Thoracic aorta (tissue), 2 donors: ENCODE measurements around the gene RORC. TPM values are rescaled to one million over a fixed set of nuclear protein-coding genes. Genes with fewer than 3 reads are reported as not detected.
"Not testable (repeated sequence)": the region's sequence is repeated elsewhere in the genome, so short reads cannot be mapped to it uniquely, and the experiment has no call there.

Source experiments
- ATAC-seq: fragments of 150-250 bp; one replicate; pipeline ENCODE4 v1.8.0; 2017; ENCODE audit warnings: low read depth; ENCODE audit not compliant: insufficient number of reproducible peaks, low FRiP score
- DNase-seq: peaks from one replicate; pipeline ENCODE4 v3.0.0-alpha.2; 2020; ENCODE audit warnings: low spot score
- H3K27ac ChIP-seq, 2 donors: fragments of 200-600 bp; sonication (generic); 1 replicate in 1 of 2; 2 replicates in 1 of 2; pipeline ENCODE4 v1.5.1; 2016; ENCODE audit warnings: mild to moderate bottlenecking in 2 of 2, moderate library complexity in 2 of 2
- H3K27me3 ChIP-seq: fragments of 200-600 bp; sonication (generic); replicated peaks from 2 replicates; pipeline ENCODE4 v1.6.0; 2016; ENCODE audit warnings: mild to moderate bottlenecking; ENCODE audit not compliant: insufficient read depth
- H3K36me3 ChIP-seq: fragments of 200-600 bp; sonication (generic); one replicate; pipeline ENCODE4 v1.5.1; 2016
- H3K4me1 ChIP-seq, 2 donors: fragments of 200-600 bp; sonication (generic); 1 replicate in 1 of 2; 2 replicates in 1 of 2; pipeline versions ENCODE4 v1.5.1 to v1.6.0; 2016; ENCODE audit warnings: low read depth in 2 of 2, mild to moderate bottlenecking in 1 of 2; ENCODE audit not compliant: control insufficient read depth in 1 of 2
- H3K4me3 ChIP-seq: fragments of 200-600 bp; sonication (generic); 2 replicates; pipeline ENCODE4 v1.5.1; 2016; ENCODE audit warnings: mild to moderate bottlenecking
- H3K9me3 ChIP-seq: fragments of 200-600 bp; sonication (generic); 2 replicates; pipeline ENCODE4 v1.5.1; 2016
- CTCF ChIP-seq: fragments of 200-600 bp; sonication (generic); IDR thresholded peaks from one replicate; pipeline ENCODE4 v1.5.1; 2019; ENCODE audit warnings: antibody characterized with exemption
- total RNA-seq, 2 donors: library from RNA; depleted of rRNA; stranded (reverse); fragments of >200 nt; gene quantifications; one replicate each; pipeline versions ENCODE4 v1.1.0 to v1.2.3, GENCODE V29; 2016

RORC gene
- total RNA-seq, 2 donors from 2014 or later = not detected

- ATAC-seq (no peak), DNase-seq (no peak)
- Histone ChIP-seq H3K27me3 (no peaks in the 10 kb centered on the region), H3K4me3 (peak overlapping the region; percentile 85), H3K36me3 (no peaks in the 10 kb centered on the region), H3K9me3 (no peaks in the 10 kb centered on the region), H3K4me1 (peaks cover 3 to 18% of the 10 kb centered on the region in 2 donors), H3K27ac (peak overlapping the region; percentile 46 to 49)
- TF ChIP-seq CTCF = no peak
Measured at GRCh38 chr1:151790940-151791651, 40.5 kb downstream of the RORC start.

- TF ChIP-seq CTCF = no peak
- DNase-seq (peak; percentile 99), ATAC-seq (peak; percentile 99)
- H3K36me3 ChIP-seq = no peaks in the 10 kb centered on the region
- peak within 1 kb of the TSS; percentile 85 for H3K4me3 ChIP-seq
- no peaks in the 10 kb centered on the region for H3K9me3 ChIP-seq
- peaks cover 3 to 18% of the 10 kb centered on the region in 2 donors for H3K4me1 ChIP-seq
- peak within 1 kb of the TSS; percentile 46 to 49 for H3K27ac ChIP-seq
- no peaks in the 10 kb centered on the region for H3K27me3 ChIP-seq
Measured at GRCh38 chr1:151790071-151790939, 41.3 kb downstream of the RORC start, which contains the start of gene TDRKH. Gene TDRKH, minus strand, starts transcription at chr1:151790500. Its CDS starts 7,478 bp downstream, at chr1:151783022.

- TF ChIP-seq CTCF = no peak
- H3K27me3 ChIP-seq = no peaks in the 10 kb centered on the region
- H3K9me3 ChIP-seq = no peaks in the 10 kb centered on the region
- no peaks in the 10 kb centered on the region for H3K36me3 ChIP-seq
- H3K4me3 ChIP-seq = no peak overlapping the region
- no peak for DNase-seq
- no peak for ATAC-seq
- peaks cover 3 to 18% of the 10 kb centered on the region in 2 donors for H3K4me1 ChIP-seq
- H3K27ac ChIP-seq = no peak overlapping the region
Measured at GRCh38 chr1:151787689-151788088, 43.9 kb downstream of the RORC start.

GRCh38 chr1:151783796-151784195 is 47.8 kb downstream of the RORC start:
- Histone ChIP-seq H3K4me1 (no peaks in the 10 kb centered on the region), H3K27ac (no peak overlapping the region), H3K36me3 (peaks cover 5% of the 10 kb centered on the region), H3K4me3 (no peak overlapping the region), H3K27me3 (no peaks in the 10 kb centered on the region), H3K9me3 (no peaks in the 10 kb centered on the region)
- ATAC-seq (no peak), DNase-seq (no peak)
- TF ChIP-seq CTCF = no peak

- no peak for TF ChIP-seq CTCF
- Histone ChIP-seq H3K9me3 (no peaks in the 10 kb centered on the region), H3K27me3 (no peaks in the 10 kb centered on the region), H3K36me3 (peaks cover 5% of the 10 kb centered on the region), H3K27ac (no peak overlapping the region), H3K4me1 (no peaks in the 10 kb centered on the region), H3K4me3 (no peak overlapping the region)
- DNase-seq (no peak), ATAC-seq (no peak)
Measured at GRCh38 chr1:151782741-151783140, 48.9 kb downstream of the RORC start.

- H3K4me3 ChIP-seq, DNase-seq, H3K4me1 ChIP-seq, H3K9me3 ChIP-seq, H3K27ac ChIP-seq, H3K36me3 ChIP-seq, H3K27me3 ChIP-seq, ATAC-seq: not testable (repeated sequence)
Measured at GRCh38 chr1:151782026-151782425, 49.6 kb downstream of the RORC start.

- H3K9me3 ChIP-seq, ATAC-seq, H3K27me3 ChIP-seq, DNase-seq, H3K36me3 ChIP-seq, H3K27ac ChIP-seq, H3K4me1 ChIP-seq, H3K4me3 ChIP-seq: not testable (repeated sequence)
Measured at GRCh38 chr1:151780736-151781135, 50.9 kb downstream of the RORC start.
